GM12875 (cell line): ENCODE data around the gene KRT73.
A peak's percentile ranks its signal among the peaks of the same experiment; 100 is the strongest.

Experiments used
- H3K4me3 ChIP-seq: one replicate; pipeline ENCODE4 v1.5.1; 2011; ENCODE audit warnings: low read depth, low read length, control low read depth
- TF ChIP-seq, protein P1 (sequence below): IDR thresholded peaks from 2 replicates; pipeline ENCODE4 v1.5.1; 2011; ENCODE audit warnings: low read depth, mild to moderate bottlenecking, control low read depth, inconsistent platforms, low read length, moderate library complexity, borderline replicate concordance; ENCODE audit not compliant: insufficient read depth

Gene KRT73

DNA sequence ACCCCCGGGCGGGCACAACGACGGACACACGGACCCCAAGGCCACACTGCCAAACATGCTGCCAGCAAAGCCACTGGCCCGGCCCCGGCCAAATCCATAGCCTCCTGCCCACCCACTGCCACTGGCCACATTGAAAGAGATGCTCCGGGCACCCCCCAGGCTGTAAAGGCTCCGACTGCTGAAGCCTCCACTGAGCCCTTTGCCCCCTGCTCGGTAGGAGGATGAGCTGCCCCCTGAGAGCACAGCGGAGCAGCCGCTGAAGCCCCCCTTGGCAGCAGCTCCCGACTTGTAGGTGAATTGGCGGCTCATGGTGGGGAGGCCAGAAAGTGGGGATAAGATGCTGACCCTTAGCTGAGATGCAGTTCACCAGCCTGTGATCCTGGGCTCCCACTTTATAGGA lies at the start of gene KRT73:
Gene KRT73, minus strand, starts transcription at position 344 of the 400 bp plus-strand sequence. Its CDS starts 35 bp downstream, at position 309.
- TF ChIP-seq, protein P1, sequence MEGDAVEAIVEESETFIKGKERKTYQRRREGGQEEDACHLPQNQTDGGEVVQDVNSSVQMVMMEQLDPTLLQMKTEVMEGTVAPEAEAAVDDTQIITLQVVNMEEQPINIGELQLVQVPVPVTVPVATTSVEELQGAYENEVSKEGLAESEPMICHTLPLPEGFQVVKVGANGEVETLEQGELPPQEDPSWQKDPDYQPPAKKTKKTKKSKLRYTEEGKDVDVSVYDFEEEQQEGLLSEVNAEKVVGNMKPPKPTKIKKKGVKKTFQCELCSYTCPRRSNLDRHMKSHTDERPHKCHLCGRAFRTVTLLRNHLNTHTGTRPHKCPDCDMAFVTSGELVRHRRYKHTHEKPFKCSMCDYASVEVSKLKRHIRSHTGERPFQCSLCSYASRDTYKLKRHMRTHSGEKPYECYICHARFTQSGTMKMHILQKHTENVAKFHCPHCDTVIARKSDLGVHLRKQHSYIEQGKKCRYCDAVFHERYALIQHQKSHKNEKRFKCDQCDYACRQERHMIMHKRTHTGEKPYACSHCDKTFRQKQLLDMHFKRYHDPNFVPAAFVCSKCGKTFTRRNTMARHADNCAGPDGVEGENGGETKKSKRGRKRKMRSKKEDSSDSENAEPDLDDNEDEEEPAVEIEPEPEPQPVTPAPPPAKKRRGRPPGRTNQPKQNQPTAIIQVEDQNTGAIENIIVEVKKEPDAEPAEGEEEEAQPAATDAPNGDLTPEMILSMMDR, result no peak
- no peak within 1 kb of the TSS for H3K4me3 ChIP-seq

DNA sequence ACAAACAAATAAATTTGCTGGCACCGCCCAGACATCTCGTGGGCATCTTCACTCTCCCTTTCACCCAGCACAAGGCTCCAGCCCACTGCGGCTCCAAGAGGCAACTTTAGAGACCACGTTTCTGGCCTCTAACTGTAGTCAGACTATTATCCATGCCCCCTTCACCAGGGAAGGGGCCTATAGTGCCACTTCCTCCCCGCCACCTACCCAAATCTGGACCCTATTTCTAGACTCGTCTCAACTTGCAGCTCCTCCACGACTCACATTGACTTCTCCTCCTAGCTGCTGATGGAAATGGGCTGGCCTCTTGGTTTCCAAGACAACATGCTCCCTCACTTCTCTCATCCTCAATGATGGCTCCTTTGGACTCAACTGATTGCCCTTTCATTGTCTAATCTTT lies 49.6 kb upstream of the KRT73 start:
- H3K4me3 ChIP-seq, result no peak overlapping the region
- TF ChIP-seq, protein P1, result no peak

DNA sequence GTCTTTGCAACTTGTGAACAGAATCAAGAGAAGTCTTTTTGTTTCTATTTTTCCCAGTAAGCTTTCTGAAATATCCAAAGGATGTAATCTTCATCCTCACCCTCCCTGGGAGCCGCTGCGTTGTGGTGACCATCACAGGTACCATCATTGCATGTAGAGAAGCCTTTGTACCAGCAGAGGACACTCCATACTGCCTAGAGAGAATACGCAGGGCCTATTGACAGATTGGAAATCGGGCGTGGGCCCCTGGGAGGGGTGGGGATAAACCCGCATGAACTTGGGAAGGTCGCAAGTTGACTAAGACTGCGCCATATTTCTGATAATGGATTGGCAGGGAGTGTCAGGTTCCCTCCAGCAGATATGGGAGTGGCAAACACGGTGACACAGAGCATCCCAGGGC lies 49.1 kb upstream of the KRT73 start:
- H3K4me3 ChIP-seq, result no peak overlapping the region
- TF ChIP-seq, protein P1, result peak; percentile 8; the same call in 1 of the 2 replicates

DNA sequence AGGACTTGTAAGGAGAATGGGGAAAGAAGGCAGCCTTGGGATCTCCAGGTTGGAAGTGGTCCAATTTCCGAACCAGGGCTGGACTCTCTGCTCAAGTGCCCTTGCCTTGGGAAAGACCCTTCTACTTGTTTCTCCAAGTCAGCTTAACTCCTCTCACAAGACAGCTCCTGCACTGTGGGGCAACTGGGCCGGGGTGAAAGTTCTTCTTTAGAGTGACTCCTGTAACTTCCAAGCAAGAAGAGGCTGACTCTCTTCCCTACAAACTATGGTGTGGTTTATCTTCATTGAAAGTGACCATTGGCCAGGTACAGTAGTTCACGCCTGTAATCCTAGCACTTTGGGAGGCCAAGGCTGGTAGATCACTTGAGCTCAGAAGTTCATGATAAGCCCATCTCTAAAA lies 48.1 kb upstream of the KRT73 start:
- no peak overlapping the region for H3K4me3 ChIP-seq
- TF ChIP-seq, protein P1, result no peak

DNA sequence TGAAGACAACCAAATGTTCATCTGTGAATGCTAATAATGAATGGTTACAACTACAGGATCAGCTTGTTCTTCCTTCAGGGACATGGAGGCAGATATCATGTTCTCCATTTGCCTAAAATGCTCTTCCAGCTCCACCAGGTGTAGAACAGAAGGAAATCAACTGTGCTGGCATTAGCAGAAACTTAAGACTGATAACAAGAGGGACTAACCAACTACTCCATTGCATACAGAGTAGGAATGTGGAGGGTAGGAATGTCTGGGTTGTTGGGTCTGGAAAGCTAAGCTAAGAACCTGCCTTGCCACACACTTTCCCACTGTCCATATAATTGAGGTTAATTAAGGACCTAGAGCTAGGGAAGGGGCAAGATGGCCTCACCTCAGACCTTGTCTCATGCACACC lies 45.1 kb upstream of the KRT73 start:
- H3K4me3 ChIP-seq, result no peak overlapping the region
- TF ChIP-seq, protein P1, result no peak

DNA sequence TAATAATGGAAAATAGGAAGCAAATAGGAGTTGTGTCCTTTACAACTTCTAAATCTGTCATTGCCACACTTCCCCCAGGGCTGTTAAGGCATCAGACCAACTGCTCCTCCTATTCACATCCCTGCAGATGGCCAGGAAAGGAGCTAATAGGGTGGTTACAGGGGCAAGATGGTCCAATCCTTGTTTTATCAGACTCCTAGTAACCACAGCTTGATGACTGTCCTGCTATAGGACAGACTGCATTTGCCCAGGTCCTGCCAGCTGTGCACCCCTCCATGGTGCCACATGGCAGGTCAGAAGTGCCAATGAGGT lies 44.5 kb upstream of the KRT73 start:
- TF ChIP-seq, protein P1, result no peak
- H3K4me3 ChIP-seq, result no peak overlapping the region

DNA sequence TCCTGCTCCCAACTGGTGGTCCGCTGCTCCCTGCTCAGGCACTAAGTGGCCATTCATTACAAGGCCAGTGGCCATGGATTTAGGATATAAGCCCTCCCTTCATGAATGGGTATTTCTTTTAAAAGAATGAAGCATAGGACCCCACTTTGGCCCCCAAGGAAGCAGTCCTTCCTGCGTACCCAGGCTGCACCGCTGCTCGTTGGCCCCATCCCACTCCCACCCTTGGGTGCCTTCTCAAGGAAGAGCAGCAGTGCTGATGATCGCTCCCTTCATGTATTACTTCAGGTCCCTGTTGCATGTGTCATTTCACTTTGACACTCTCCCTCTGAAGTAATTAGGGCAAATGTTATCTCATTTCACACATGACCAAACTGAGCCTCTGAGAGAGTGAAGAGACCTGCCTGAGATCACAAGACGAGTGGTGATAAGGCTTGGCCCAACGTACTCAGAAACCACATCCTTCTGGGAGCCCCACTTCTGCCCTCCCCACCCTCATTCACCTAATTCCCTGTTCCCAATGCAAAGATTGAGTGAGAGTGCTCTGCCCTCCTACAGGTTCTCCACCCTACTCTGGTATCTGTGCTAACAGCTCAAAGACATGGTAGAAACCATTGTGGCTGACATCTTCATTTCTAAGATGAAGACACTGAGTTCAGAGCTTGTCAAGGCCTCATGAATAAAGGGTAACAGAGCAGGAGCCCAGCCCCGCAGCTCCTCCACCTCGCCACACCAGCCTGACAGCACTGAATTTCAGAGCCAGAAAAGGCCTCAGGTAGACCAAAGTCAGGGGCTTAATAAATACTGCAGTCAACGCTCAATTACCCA lies 43.9 kb upstream of the KRT73 start:
- no peak overlapping the region for H3K4me3 ChIP-seq
- TF ChIP-seq, protein P1, result no peak
